Lung (tissue), 12 donors: Measurements from ENCODE around the gene ACSS3. TPM values are rescaled to one million over a fixed set of nuclear protein-coding genes. Genes with fewer than 3 reads are reported as not detected.

Experiments used
- ATAC-seq: fragments of 200-7000 bp; cut with Tn5 transposase; one replicate; pipeline ENCODE4 v1.9.1; 2020; ENCODE audit warnings: moderate number of reproducible peaks; ENCODE audit not compliant: insufficient read depth, low FRiP score
- DNase-seq, 3 donors: peaks; one replicate each; pipeline ENCODE4 v3.0.0-alpha.2; 2013 to 2017
- H3K27ac ChIP-seq, 2 donors: one replicate each; pipeline ENCODE4 v1.5.1; 2013; ENCODE audit warnings: mild to moderate bottlenecking in 2 of 2, moderate library complexity in 2 of 2, control low read depth in 1 of 2, inconsistent platforms in 1 of 2, low read depth in 1 of 2, low read length in 1 of 2
- H3K27me3 ChIP-seq, 3 donors: one replicate each; pipeline ENCODE4 v1.5.1; 2013; ENCODE audit warnings: low read length in 2 of 3; ENCODE audit not compliant: control insufficient read depth in 3 of 3, insufficient read depth in 3 of 3
- H3K36me3 ChIP-seq, 4 donors: one replicate each; pipeline ENCODE4 v1.5.1; 2013; ENCODE audit warnings: low read length in 4 of 4, mild to moderate bottlenecking in 1 of 4, moderate library complexity in 1 of 4; ENCODE audit not compliant: control insufficient read depth in 4 of 4, insufficient read depth in 4 of 4
- H3K4me1 ChIP-seq, 5 donors: one replicate each; pipeline ENCODE4 v1.5.1; 2013; ENCODE audit warnings: low read length in 5 of 5, mild to moderate bottlenecking in 2 of 5, moderate library complexity in 1 of 5; ENCODE audit not compliant: control insufficient read depth in 5 of 5, insufficient read depth in 5 of 5
- H3K4me3 ChIP-seq: one replicate; pipeline ENCODE4 v1.5.1; 2013; ENCODE audit warnings: mild to moderate bottlenecking, control low read depth, moderate library complexity
- H3K9ac ChIP-seq, 2 donors: one replicate each; pipeline ENCODE4 v1.5.1; 2013; ENCODE audit warnings: low read length in 2 of 2, control low read depth in 1 of 2; ENCODE audit not compliant: insufficient read depth in 1 of 2
- H3K9me3 ChIP-seq, 4 donors: one replicate each; pipeline ENCODE4 v1.5.1; 2013; ENCODE audit warnings: low read length in 3 of 4, mild to moderate bottlenecking in 1 of 4, moderate library complexity in 1 of 4; ENCODE audit not compliant: control insufficient read depth in 4 of 4, insufficient read depth in 3 of 4
- CTCF ChIP-seq: IDR thresholded peaks from 2 replicates; pipeline ENCODE4 v1.5.1; 2012; ENCODE audit warnings: mild to moderate bottlenecking; ENCODE audit errors: control extremely low read depth, extremely low read depth
- WGBS, 2 donors: extraction: QIAGEN DNeasy Blood & Tissue Kit; methylation state at CpG; one replicate each; pipeline ENCODE4 v1.1.7; 2013; 5-methylcytosine and 5-hydroxymethylcytosine counted together
- polyA plus RNA-seq, 2 donors: library from polyadenylated mRNA; stranded (reverse); fragments of 200-250 nt; gene quantifications; one replicate each; pipeline ENCODE4 v1.2.1, GENCODE V29; 2013
- total RNA-seq, 2 donors: library from RNA; depleted of rRNA in 1 of 2; stranded (reverse); fragments of >200 nt in 1 of 2; gene quantifications; one replicate each; pipeline ENCODE4 v1.2.1, GENCODE V29; 2014 to 2021
- donor health status: control.
- donor health status: control.
- donor health status: Bipolar disorder and iron deficiency.
- donor health status: healthy.
- donor health status: DM: yes; HTN: yes; CAD: no.

Gene ACSS3
- total and polyA plus RNA-seq, 4 donors = 5.3 to 85.5 (median 15.8) TPM

- H3K4me3 ChIP-seq = no peak overlapping the region
- peak; percentile 66 for ATAC-seq
- H3K9me3 ChIP-seq = no peaks in the 10 kb centered on the region
- no peaks in the 10 kb centered on the region for H3K27me3 ChIP-seq
- no peaks in the 10 kb centered on the region for H3K36me3 ChIP-seq
- peak; percentile 42 to 75 (median 69) for DNase-seq
- H3K9ac ChIP-seq = peak overlapping the region; percentile 77 to 84
- peak overlapping the region; percentile 55 to 98 for H3K27ac ChIP-seq
- no peak for TF ChIP-seq CTCF
- H3K4me1 ChIP-seq = peaks cover 0 to 18% (median 9%) of the 10 kb centered on the region in 5 donors
- 10 to 14% methylated on average over 6 of the region's 6 CpGs for WGBS, 2 donors
Measured at GRCh38 chr12:81077329-81077685, 572 bp upstream of the ACSS3 start.

DNA sequence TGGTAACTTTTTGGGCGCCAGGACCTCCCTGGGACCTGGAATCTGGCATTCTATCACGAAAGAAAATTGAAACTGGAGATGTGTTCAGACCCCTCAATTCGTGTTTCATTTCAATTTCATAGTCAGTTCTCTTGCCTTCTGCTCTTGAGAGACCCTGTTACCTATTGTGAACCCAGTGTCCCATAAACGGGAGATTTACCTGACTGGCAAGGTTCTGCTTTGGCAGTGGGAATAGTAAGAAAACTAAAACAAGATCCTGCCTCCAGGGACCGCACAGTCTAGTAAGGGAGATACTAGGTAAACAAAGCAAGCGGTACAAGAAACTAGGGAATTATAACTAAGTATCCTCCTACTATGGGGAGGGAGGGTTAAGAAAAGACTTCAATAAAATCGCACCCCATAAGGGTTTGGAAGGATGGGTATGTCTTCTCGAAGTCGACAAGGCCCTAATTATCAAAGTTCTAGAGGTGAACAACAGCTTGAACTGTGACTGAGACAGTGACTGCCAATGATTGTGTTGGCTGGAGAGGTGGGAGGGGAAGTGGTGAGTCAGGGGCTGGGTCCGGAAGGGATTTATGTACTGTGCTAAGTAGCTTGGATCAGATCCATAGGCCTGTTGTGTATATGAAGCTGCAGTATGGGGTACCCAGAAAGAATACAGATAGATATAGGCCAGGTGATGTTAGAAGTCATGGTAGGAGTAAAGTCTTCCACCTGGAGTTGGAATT is 754 bp downstream of the ACSS3 start:
- H3K4me1 ChIP-seq = peaks cover 0 to 18% (median 9%) of the 10 kb centered on the region in 5 donors
- 22 to 32% methylated on average over 10 of the region's 10 CpGs for WGBS, 2 donors
- no peaks in the 10 kb centered on the region for H3K27me3 ChIP-seq
- peak; percentile 35 for ATAC-seq
- peak; percentile 53 to 89 (median 71) for DNase-seq
- no peaks in the 10 kb centered on the region for H3K36me3 ChIP-seq
- no peaks in the 10 kb centered on the region for H3K9me3 ChIP-seq
- peak overlapping the region; percentile 55 to 98 for H3K27ac ChIP-seq
- H3K4me3 ChIP-seq = peak overlapping the region; percentile 57
- no peak for TF ChIP-seq CTCF
- H3K9ac ChIP-seq = peak overlapping the region; percentile 77 to 84

DNA sequence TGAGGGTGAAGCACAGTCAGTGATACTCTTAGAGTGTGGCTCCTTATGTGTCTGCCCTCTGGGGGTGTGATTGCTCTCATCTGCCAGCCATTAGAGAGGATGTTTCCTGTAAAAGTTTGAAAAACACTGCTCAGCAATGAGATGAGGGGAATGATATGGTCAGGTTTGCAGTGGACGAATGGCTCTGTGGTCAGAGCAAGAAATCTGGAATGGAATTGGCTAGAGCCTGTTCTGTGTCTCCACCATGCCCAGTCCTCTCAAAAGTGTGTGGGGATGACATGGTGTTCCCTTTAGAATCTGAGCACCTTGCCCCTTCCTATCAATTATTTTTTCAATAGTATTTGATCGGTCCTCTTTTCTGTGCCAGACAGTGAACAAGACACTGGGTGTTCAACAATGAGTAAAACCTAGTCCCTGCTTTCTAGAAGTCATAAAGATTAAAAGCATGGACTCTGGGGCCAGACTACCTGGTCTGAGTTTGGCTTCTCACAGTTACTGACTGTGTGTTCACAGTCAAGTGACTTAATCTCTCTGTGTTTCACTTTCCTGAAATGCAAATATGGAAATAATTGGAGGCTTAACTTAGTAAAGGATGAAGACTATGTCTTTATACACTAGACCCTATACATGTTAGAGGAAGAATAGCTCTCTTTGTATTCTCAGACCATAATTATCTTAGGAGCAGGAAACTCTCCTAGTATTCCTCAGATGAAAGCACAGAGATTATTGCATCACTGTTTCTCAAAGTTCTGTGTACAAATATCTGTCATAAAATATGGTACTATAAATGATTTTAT is 1.6 kb downstream of the ACSS3 start:
- Histone ChIP-seq H3K27me3 (no peaks in the 10 kb centered on the region), H3K4me1 (peaks cover 0 to 18% (median 9%) of the 10 kb centered on the region in 5 donors), H3K27ac (peak overlapping the region; percentile 73 to 98), H3K36me3 (no peaks in the 10 kb centered on the region), H3K4me3 (peak overlapping the region; percentile 3), H3K9me3 (no peaks in the 10 kb centered on the region), H3K9ac (peak overlapping the region in 1 of 2 donors; percentile 52)
- WGBS, 2 donors = 59 to 81% methylated on average over 2 of the region's 2 CpGs
- TF ChIP-seq CTCF = no peak
- DNase-seq (peak in 1 of 3 donors; percentile 20), ATAC-seq (no peak)
